HG02981 (cell line): Measurements from ENCODE around the gene SDHAF1.
"Not testable (repeated sequence)": the region's sequence is repeated elsewhere in the genome, so short reads cannot be mapped to it uniquely, and the experiment has no call there.

Experiments used
- ATAC-seq: cut with Tn5 transposase; IDR thresholded peaks from one replicate; pipeline ENCODE4 v1.9.1; 2021; ENCODE audit warnings: mild to moderate bottlenecking, moderate library complexity; ENCODE audit not compliant: unreplicated experiment

SDHAF1 gene

GRCh38 chr19:36014012-36014924 lies 19.3 kb downstream of the SDHAF1 start, which contains the start of gene ALKBH6:
ALKBH6 (minus strand) TSS chr19:36014213; CDS start chr19:36013397, 816 bp downstream.
- ATAC-seq = peak; percentile 99

DNA sequence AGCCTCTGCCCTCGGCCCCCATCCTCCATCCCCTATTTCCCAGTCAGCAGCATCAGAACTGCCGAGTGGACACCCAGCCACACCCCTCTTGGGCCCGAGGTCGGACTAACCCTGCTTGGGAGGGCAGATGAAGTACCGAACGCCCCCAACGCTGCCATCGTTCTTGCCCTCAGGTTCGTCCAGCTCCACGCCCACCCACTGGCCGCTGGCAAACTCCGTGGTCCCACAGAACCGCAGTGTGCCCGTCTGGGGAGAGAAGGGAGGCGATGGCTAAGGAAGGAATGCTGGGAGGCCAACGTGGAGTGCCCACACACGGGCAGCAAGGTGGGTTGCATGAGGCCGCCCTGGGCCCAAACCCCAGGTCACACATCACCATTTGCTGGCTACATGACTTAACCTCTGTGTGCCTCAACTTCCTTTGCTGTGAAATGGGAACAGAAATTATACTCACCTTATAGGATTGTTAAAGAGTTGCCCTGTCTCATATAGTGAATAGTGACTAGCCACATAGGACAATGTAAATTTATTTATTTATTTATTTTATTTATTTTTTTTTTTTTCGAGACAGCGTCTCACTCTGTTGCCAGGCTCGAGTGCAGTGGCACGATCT lies 24.2 kb downstream of the SDHAF1 start:
- ATAC-seq = no peak

- no peak for ATAC-seq
Observed at GRCh38 chr19:36023432-36023831, 28.4 kb downstream of the SDHAF1 start.

DNA sequence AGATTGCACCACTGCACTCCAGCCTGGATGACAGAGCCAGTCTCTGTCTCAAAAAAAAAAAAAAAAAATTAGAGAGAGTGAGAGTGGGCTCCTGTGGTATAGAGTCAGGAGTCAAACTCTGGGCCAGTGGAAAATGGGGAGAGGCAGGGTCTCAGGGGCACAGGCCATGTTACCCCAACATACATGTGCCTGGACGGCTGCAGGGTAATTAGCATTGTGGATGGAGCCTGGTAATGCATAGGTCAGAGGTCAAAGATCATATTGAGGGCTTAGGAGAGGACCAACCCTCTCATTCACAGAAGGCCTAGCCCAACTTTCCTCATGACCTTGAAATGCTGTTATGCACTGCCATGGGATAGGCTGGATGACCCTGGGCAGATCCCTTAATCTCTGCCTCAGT lies 30.6 kb downstream of the SDHAF1 start:
- ATAC-seq = no peak

DNA sequence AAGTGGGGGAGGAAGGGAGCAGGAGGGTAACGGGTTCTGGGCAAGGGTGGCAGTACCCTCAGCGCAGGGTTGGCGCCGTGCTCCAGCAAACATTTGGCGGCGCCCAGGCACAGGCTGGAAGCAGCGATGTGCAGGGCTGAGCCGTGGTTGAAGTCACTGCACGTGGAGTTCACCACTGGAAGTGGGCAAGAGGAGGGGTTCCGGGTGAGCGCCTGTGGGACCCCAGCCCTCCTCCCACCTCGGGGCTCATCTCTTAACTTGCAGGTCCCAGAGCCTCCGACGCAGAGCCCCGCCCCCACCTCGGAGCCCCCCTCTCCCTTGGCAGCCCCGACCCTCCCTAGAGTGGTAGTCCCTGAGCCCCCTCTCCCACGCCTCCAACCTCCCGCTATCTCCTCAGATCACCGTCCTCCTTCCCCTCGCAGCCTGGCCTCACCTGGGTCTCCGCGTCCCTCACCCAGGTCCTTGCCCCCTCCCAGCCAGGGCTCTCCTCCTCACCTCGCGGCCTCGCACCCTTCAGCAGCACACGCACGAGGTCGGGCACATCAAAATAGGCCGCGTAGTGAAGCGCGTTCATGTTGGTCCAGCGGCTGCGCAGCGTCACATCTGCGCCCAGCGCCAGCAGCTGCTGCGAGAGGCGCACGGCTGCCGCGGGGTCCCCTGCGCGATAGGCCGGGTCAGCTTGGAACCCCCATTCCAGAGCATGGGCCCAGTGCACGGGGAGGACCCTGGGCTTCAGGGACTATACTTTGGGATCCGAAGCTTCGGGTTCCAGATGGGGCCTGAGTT lies 31.3 kb downstream of the SDHAF1 start:
- ATAC-seq = no peak

GRCh38 chr19:36027696-36028095 lies 32.7 kb downstream of the SDHAF1 start:
- ATAC-seq = no peak

GRCh38 chr19:36028313-36029041 lies 33.5 kb downstream of the SDHAF1 start:
- no peak for ATAC-seq

DNA sequence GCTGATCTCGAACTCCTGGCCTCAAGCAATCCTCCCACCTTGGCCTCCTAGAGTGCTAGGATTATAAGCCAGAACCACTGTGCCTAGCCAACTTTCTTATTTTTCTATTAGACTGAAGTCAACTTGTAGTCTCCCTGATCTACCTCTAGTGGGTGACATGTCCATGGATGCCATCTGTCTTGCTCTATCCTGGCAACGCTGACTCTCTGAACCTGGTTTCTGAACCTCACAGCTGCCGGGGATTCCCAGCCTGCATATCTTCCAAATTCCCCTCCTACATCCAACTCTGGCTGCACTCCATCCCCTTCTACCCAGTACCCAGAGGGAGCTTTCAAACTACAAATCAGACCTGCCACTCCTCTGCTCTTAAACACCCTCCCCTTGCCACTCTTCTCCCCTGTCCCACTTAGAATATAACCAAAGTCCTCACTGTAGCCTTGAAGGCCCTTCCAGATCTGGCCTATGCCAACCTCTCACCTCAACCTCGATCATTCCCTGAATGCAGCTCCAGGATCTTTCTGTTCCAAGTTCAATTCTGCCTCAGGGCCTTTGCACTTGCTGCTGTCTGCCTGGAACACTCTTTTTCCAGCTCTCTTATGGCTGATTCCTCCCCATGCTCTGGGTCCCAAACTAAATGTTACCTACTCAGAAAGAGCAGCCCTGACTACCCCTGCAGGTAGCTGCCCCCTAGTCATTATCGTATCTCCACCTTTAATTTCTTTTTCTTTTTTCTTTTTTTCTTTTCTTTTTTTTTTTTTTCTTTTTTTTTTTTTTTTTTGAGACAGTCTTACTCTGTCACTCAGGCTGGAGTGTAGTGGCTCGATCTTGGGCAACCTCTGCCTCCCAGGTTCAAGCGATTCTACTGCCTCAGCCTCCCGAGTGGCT lies 35.5 kb downstream of the SDHAF1 start:
- ATAC-seq = no peak

- no peak for ATAC-seq
Observed at GRCh38 chr19:36031308-36031707, 36.3 kb downstream of the SDHAF1 start.

DNA sequence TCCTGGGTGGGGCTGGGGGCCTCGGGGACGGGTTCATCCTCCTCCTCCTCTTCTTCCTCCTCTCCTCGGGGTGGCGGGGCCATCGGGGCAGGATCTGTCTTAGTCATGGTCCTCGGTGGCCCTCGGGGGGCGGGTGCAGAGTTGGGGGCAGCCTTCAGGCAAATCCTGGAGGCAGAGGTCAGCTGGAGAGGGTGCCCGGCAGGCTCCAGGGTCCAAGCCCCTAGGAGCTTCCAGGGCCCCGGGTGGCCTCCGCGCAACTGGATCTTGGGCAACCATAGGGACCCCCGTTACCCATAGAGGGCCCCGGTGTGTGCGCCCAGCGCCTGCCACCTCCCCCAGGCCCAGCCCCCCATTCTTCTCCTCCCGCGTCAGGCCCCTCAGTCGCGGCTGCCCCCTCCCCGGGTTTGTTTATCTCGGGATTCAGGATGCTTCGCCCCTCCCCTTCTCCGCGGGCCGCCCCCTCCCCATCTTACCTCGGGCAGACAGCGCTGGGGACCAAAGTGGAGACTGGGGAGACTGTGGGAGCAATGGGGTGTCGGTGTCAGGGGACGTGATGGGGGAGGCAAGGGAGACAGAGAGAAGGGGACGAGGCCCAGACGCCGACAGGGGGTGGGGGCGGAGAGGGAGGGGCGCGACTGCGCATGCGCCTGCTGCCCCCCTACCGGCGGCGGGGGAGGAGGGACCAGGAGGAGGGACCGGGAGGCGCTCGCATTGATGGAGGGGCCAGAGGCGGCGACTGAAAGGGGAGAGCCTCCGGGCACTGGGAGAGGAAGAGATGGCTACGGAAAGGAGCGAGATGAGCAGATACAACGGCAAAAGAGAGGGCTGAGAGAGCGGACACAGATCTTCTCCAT lies 37.5 kb downstream of the SDHAF1 start, which contains the start of gene CLIP3:
CLIP3 (minus strand) TSS at position 623 of the 854 bp plus-strand sequence; CDS start at position 107, 516 bp downstream.
- no peak for ATAC-seq

DNA sequence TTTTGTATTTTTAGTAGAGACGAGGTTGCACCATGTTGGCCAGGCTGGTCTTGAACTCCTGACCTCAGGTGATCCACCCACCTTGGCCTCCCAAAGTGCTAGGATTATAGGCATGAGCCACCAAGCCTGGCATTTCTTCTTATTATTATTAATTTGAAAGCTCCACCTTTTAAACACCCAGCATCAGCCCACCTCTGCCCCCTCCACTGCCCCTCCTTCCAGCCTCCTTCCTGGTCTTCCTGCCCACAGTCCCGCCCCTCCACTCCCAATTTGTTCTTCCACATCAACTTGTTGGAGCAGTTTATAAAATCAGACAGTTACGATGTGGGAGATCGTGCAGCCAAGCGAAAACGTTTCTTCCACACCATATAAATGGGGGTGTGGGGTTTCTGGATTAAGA lies 45.5 kb downstream of the SDHAF1 start:
- no peak for ATAC-seq

- not testable (repeated sequence) for ATAC-seq
Observed at GRCh38 chr19:36041092-36041491, 46.1 kb downstream of the SDHAF1 start.

- no peak for ATAC-seq
Observed at GRCh38 chr19:36041831-36042230, 46.8 kb downstream of the SDHAF1 start.

GRCh38 chr19:36043952-36044351 lies 49.0 kb downstream of the SDHAF1 start:
- ATAC-seq = no peak
